ENCODE results near the gene NALCN.

GRCh38 chr13:101115762-101116171 is 300.5 kb downstream of the NALCN start:
- TF ChIP-seq CTCF (IDR thresholded peaks at IDR 0.05) (no peak), POLR2A (IDR thresholded peaks at IDR 0.05) (no peak)

Data from esophagus squamous epithelium (tissue), 4 donors.